GM19238 (cell line): Measurements from ENCODE around the gene APC.

Experiments used
- DNase-seq: peaks from one replicate; pipeline ENCODE4 v3.0.0; 2011; ENCODE audit warnings: low spot score; ENCODE audit not compliant: insufficient read length

APC gene

GRCh38 chr5:112779531-112779930 lies 41.8 kb downstream of the APC start:
- no peak for DNase-seq

GRCh38 chr5:112784726-112785125 lies 47.0 kb downstream of the APC start:
- no peak for DNase-seq

- no peak for DNase-seq
These were observed 49.6 kb downstream of the APC start for GRCh38 chr5:112787261-112787660.

DNA sequence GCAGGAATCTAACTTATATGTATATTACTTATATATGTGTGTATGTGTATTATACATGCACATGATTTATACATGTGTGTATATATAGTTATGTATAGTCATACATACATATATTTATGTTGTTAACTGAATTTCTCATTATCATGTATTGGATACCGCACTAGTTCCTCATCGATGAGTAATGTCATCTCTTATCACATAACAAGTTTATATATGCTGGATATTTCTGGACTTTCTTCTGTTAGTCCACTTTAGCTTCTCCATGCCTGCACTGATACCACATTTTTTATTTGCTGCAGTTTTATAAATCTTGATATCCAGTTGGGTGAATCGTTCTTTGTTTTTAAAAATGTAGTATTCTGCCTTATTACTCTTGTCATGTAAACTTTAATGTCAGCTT lies 50.2 kb downstream of the APC start:
- DNase-seq, result no peak

GRCh38 chr5:112793201-112793600 lies 55.5 kb downstream of the APC start:
- DNase-seq, result no peak

GRCh38 chr5:112794410-112794809 lies 56.7 kb downstream of the APC start:
- DNase-seq, result no peak

- no peak for DNase-seq
These were observed 57.7 kb downstream of the APC start for GRCh38 chr5:112795342-112795741.

DNA sequence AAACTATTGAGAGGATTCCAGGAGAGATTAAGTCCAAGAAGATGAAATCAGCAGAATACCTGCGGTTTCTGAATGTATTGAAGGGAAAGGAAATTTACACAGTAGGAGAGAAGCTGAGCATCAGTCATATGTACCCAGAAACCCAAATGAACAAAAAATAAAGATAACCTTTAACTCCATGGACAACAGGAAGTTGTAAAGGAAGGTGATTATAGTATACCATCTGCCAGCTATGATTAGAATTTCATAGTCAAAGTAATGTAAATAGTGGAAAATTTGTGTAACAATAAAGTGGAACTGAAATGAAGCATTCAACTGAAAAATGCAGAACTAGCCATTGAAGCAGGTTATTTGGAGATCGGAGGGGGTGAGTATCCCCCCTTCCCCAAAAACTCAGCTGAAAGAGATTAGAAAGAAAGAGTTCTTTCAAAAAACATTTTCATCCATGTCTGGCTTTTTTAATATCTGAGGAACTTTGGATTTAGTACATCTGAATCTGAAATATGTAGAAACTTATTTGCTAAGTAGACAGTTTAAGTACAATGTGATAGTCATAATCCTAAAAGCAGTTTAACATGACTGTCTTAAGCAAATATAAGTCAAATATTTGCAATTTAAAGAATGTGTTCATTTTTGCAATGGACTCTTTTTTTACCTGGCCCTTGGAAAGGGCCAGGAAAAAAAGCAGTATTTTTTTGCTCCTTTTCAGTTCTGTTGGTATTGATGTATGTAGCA lies 58.4 kb downstream of the APC start:
- no peak for DNase-seq

- no peak for DNase-seq
These were observed 62.0 kb downstream of the APC start for GRCh38 chr5:112799661-112800060.

DNA sequence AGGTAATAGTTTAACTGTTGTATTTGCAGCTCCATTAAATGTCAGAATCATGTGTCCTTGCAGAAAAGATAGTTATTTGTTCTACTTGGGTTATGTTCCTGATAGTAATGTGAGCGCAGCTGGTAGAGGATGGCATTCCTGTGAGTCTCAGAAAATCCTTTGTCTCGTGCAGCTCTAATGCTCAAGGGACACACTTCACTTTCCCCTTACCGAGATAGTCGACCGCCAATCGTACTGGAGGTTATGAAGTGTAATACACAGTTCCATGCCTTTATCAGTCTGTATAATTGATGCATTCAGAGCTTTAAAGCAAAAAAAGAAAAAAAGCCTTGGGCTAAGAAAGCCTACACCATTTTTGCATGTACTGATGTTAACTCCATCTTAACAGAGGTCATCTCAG lies 63.2 kb downstream of the APC start:
- DNase-seq, result no peak

GRCh38 chr5:112811023-112811422 lies 73.3 kb downstream of the APC start:
- DNase-seq, result no peak

DNA sequence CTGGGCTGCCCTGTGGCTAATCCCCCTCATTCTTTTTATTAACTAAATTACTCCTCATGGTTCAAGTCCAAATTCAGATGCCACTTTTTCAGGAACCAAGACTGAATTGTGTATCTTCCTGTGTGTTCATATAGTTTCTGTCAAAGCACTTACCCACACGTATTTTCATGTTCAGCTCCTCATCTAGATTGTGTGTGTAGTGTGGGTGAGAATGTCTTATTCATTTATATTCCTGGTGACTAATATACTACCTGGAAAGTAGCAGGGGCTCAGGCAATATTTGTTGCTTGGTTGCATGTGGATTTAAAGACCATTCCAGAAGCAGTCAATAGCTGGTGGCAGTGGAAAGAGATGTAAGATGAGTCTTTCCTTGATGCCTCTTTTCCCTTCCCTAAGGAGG lies 74.9 kb downstream of the APC start:
- no peak for DNase-seq

DNA sequence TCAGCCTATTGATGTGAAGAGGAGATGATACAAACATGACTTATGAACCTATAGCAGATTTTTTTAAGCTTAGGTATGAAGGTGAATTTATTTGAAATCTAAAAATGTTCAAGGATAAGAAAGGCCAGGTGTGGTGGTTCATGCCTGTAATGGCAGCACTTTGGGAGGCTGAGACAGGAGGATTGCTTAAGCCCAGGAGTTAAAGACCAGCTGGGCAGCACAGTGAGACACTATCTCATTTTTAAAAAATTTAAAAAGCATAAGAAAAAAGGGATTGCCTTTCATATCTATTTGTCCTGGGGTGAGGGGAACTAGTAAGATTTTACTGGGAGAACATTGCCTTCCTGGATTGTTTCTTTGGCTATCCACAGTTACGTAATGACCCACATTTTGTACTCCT lies 82.6 kb downstream of the APC start:
- no peak for DNase-seq

DNA sequence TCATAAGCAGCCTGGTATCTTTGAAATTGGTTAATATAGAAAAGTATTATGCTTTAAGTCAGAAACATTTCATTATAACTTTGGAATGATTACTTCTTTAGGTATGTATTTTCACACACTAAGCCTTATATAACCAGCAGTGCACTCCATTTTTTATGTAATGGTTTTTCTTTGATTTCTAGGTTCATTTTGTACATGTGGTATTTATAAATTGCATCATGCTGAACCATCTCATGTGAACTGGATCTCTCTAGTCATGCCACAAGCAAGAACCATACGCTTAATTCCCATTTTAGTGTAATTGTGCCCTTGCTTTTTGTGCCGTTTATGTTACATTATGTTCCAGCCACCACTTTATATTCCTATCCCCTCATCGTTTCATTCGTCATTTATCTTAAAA lies 84.8 kb downstream of the APC start:
- DNase-seq, result no peak

- DNase-seq, result no peak
These were observed 85.5 kb downstream of the APC start for GRCh38 chr5:112823181-112823580.

DNA sequence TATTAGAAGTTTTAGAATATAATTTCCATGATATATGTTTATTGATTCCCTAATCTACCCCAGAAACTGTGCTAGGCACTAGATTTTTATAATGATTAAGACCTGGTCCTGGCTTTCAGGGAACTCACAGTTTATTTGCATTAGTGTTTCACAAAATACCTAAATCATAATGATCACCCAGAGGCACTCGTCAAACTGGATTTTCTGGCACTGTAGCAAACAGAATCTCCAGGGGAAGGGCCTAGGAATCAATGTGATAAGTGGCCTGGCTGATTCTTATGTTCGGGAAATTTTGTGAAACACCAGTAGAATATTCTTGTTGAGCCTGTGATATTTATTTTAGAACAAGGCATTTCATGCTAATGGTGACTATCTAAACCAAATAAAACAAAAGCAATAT lies 86.0 kb downstream of the APC start:
- no peak for DNase-seq

DNA sequence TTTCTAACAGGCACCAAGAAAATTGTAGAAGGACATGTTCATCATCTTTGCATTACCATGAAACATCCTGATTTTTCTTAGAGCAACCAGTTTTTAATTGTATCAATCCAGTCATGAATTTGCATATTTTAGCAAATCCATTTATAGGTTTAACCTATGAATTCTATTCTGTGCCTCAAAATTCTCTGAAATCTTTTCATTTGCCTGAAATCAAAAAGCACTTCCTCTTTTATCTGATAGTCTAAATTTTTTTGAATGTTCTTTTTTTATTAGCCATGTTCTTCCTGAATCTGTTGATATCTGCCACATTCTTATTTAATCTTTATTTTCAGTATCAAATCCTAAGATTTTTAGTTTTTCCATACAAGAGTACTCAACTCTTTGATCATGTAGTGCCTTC lies 86.5 kb downstream of the APC start:
- DNase-seq, result no peak

- no peak for DNase-seq
These were observed 92.7 kb downstream of the APC start for GRCh38 chr5:112830378-112830777.

DNA sequence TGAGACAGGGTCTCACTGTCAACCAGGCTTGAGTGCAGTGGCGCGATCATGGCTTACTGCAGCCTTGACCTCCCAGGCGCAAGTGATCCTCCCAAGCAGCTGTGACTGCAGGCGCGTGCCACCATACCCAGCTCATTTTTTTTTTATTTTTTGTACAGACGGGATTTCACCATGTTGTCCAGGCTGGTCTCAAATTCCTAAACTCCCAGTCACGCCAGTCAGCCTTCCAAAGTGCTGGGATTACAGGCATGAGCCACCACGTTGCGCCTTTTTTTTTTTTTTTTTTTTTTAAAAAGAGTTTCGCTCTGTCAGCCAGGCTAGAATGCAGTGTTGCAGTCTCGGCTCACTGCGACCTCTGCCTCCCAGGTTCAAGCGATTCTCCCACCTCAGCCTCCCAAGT lies 96.3 kb downstream of the APC start:
- no peak for DNase-seq

DNA sequence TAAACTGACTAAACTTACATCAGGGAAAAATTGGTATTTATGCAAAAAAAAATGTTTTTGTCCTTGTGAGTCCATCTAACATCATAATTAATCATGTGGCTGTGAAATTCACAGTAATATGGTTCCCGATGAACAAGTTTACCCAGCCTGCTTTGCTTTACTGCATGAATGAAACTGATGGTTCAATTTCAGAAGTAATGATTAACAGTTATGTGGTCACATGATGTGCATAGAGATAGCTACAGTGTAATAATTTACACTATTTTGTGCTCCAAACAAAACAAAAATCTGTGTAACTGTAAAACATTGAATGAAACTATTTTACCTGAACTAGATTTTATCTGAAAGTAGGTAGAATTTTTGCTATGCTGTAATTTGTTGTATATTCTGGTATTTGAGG lies 106.8 kb downstream of the APC start:
- DNase-seq, result no peak

DNA sequence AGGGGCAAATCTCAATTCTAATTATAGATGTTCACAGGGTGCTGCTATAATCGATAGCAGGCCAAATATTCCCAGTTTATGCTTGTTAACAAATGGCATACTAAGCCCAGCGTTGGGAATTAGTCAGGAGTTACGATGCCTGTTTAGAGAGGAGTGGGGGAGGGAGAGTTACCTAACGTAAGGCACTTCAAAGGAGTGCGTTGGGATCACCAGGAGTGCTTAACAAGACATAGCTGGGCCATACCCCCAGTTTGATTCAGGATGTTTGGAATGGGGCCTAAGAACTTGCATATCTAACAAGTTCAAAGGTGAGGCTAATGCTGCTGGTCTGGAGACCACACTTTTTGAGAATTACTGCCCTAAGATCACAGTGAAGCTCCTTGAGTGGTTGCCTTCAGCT lies 108.9 kb downstream of the APC start:
- no peak for DNase-seq

DNA sequence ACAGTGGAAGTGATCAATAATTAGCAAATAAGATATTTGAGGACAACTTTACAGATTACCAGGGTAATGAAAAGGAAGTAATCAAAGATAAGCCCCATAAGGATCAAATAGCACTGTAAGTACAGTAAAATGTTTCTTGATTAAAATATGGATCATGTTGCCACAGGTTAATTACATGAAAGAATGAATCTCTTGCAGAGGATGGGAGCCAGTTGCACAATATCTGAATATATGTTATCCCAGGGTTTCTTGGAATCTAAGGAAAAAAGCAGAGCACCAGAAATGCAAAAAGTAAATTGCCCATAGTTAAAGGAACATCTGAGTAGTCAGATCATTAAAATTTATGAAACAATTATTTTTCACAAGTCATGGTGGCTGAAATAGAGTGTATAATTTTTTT lies 109.6 kb downstream of the APC start:
- no peak for DNase-seq

- DNase-seq, result peak; percentile 19
These were observed 110.6 kb downstream of the APC start for GRCh38 chr5:112848116-112848811.
